Neuronal stem cell (in vitro differentiated cells): ENCODE measurements around the gene RABL2A.
"Not testable (repeated sequence)": the region's sequence is repeated elsewhere in the genome, so short reads cannot be mapped to it uniquely, and the experiment has no call there.

Experiments used
- DNase-seq: peaks from one replicate; pipeline ENCODE4 v3.0.0-alpha.2; 2013; ENCODE audit warnings: low spot score
- H2AFZ ChIP-seq: one replicate; pipeline ENCODE4 v1.6.1; 2013; ENCODE audit warnings: mild to moderate bottlenecking, low read length, inconsistent platforms
- H2AK5ac ChIP-seq: 2 replicates; pipeline ENCODE4 v1.6.1; 2013; ENCODE audit warnings: low read depth, mild to moderate bottlenecking, inconsistent platforms, low read length, moderate library complexity, mixed read lengths
- H2BK120ac ChIP-seq: 2 replicates; pipeline ENCODE4 v1.6.1; 2013; ENCODE audit warnings: low read depth, mild to moderate bottlenecking, inconsistent platforms, low read length, moderate library complexity, mixed read lengths
- H2BK12ac ChIP-seq: one replicate; pipeline ENCODE4 v1.6.1; 2013; ENCODE audit warnings: low read length, inconsistent platforms
- H2BK15ac ChIP-seq: 2 replicates; pipeline ENCODE4 v1.6.1; 2013; ENCODE audit warnings: mild to moderate bottlenecking, low read length, inconsistent platforms, mixed read lengths
- H2BK5ac ChIP-seq: one replicate; pipeline ENCODE4 v1.6.1; 2013; ENCODE audit warnings: inconsistent platforms, mild to moderate bottlenecking, low read length, moderate library complexity
- H3K14ac ChIP-seq: one replicate; pipeline ENCODE4 v1.6.1; 2013; ENCODE audit warnings: low read length, inconsistent platforms
- H3K18ac ChIP-seq: 2 replicates; pipeline ENCODE4 v1.6.1; 2013; ENCODE audit warnings: low read length, inconsistent platforms
- H3K23ac ChIP-seq: 2 replicates; pipeline ENCODE4 v1.6.1; 2013; ENCODE audit warnings: low read depth, mild to moderate bottlenecking, mixed read lengths, low read length, inconsistent platforms; ENCODE audit not compliant: poor library complexity
- H3K27ac ChIP-seq: replicated peaks from 3 replicates; pipeline ENCODE4 v1.5.1; 2013; ENCODE audit warnings: low read length, inconsistent platforms
- H3K27me3 ChIP-seq, 3 experiments: 2 replicates each; pipeline ENCODE4 v1.6.1; 2013; ENCODE audit warnings: low read length in 3 of 3, mild to moderate bottlenecking in 2 of 3, inconsistent platforms in 1 of 3, low read depth in 1 of 3, mixed read lengths in 1 of 3, moderate library complexity in 1 of 3; ENCODE audit not compliant: control insufficient read depth in 3 of 3, insufficient read depth in 3 of 3
- H3K36me3 ChIP-seq, 2 donors: replicated peaks in 1 of 2; 2 replicates each; pipeline ENCODE4 v1.6.1; 2013; ENCODE audit warnings: low read length in 2 of 2; ENCODE audit not compliant: control insufficient read depth in 2 of 2, insufficient read depth in 2 of 2
- H3K4ac ChIP-seq: 2 replicates; pipeline ENCODE4 v1.6.1; 2013; ENCODE audit warnings: inconsistent platforms, mild to moderate bottlenecking, low read length, moderate library complexity
- H3K4me1 ChIP-seq, 2 donors: 1 replicate in 1 of 2; 2 replicates in 1 of 2; pipeline ENCODE4 v1.6.1; 2013; ENCODE audit warnings: low read length in 2 of 2, low read depth in 1 of 2; ENCODE audit not compliant: control insufficient read depth in 2 of 2, insufficient read depth in 1 of 2
- H3K4me2 ChIP-seq: one replicate; pipeline ENCODE4 v1.6.1; 2013; ENCODE audit warnings: mild to moderate bottlenecking, low read length, inconsistent platforms; ENCODE audit not compliant: insufficient read depth, poor library complexity, severe bottlenecking
- H3K4me3 ChIP-seq, 2 donors: 2 replicates each; pipeline ENCODE4 v1.5.1; 2013; ENCODE audit warnings: low read length in 2 of 2, mild to moderate bottlenecking in 2 of 2, inconsistent platforms in 1 of 2, moderate library complexity in 1 of 2
- H3K79me1 ChIP-seq: one replicate; pipeline ENCODE4 v1.6.1; 2013; ENCODE audit warnings: low read depth, mild to moderate bottlenecking, inconsistent platforms, low read length, moderate library complexity
- H3K9ac ChIP-seq: one replicate; pipeline ENCODE4 v1.6.1; 2013; ENCODE audit warnings: mild to moderate bottlenecking, low read depth, low read length, inconsistent platforms; ENCODE audit not compliant: poor library complexity
- H3K9me3 ChIP-seq, 2 donors: replicated peaks in 1 of 2; 2 replicates each; pipeline versions ENCODE3 to v1.6.1; 2013; ENCODE audit warnings: low read length in 2 of 2, mild to moderate bottlenecking in 2 of 2, inconsistent platforms in 1 of 2, low read depth in 1 of 2, mixed read lengths in 1 of 2, moderate library complexity in 1 of 2; ENCODE audit not compliant: control insufficient read depth in 2 of 2, insufficient read depth in 1 of 2
- H4K8ac ChIP-seq: one replicate; pipeline ENCODE4 v1.6.1; 2013; ENCODE audit warnings: low read depth, mild to moderate bottlenecking, inconsistent platforms, low read length, moderate library complexity
- H4K91ac ChIP-seq: one replicate; pipeline ENCODE4 v1.6.1; 2013; ENCODE audit warnings: low read length, low read depth, mild to moderate bottlenecking, inconsistent platforms; ENCODE audit not compliant: poor library complexity
- WGBS, 2 donors: extraction: QIAGEN DNeasy Blood & Tissue Kit; methylation state at CpG; one replicate each; pipeline ENCODE4 v1.1.7; 2013; ENCODE audit warnings: missing lambda C conversion rate in 2 of 2, mixed read lengths in 1 of 2; ENCODE audit not compliant: insufficient read length in 2 of 2, insufficient replicate concordance in 1 of 2; ENCODE audit errors: extremely low coverage in 2 of 2; 5-methylcytosine and 5-hydroxymethylcytosine counted together

The RABL2A gene

DNA sequence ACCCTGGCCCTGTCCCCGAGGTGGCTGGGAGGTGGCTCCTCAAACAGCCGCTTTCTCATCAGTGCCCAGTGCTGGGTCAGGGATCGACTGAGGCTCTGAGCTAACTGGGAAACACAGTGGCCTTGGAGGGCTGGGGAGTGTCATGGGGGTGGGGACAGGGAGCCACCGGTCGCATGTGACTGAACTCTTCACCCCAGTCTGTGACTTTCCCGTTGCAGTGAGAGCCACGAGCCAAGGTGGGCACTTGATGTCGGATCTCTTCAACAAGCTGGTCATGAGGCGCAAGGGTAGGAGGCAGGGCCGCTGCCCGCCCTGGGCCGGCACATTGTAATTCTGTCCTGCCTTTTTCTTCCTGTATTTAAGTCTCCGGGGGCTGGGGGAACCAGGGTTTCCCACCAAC is 28.9 kb upstream of the RABL2A start:
- not testable (repeated sequence) for H4K8ac ChIP-seq, H3K18ac ChIP-seq, H2BK120ac ChIP-seq, H3K14ac ChIP-seq, H3K4me2 ChIP-seq, H4K91ac ChIP-seq, H3K4me1 ChIP-seq, H3K79me1 ChIP-seq, H3K4ac ChIP-seq, H2AK5ac ChIP-seq, H2BK15ac ChIP-seq, H2BK5ac ChIP-seq, DNase-seq, H3K9ac ChIP-seq, H3K23ac ChIP-seq, H3K27me3 ChIP-seq, H3K36me3 ChIP-seq, H3K9me3 ChIP-seq, H3K4me3 ChIP-seq, H2BK12ac ChIP-seq, H3K27ac ChIP-seq, H2AFZ ChIP-seq
- WGBS, 2 donors, result no CpG with 5 or more reads among the region's 13 CpGs

DNA sequence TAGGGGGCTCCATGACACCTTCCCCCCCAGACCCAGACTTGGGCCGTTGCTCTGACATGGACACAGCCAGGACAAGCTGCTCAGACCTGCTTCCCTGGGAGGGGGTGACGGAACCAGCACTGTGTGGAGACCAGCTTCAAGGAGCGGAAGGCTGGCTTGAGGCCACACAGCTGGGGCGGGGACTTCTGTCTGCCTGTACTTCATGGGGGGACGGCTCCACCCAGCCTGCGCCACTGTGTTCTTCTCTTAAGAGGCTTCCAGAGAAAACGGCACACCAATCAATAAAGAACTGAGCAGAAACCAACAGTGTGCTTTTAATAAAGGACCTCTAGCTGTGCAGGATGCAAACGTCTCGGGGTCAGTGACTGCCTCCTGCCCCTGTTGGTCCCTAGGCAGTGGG is 28.3 kb upstream of the RABL2A start:
- H3K4ac ChIP-seq, H3K4me2 ChIP-seq, DNase-seq, H2BK5ac ChIP-seq, H2BK120ac ChIP-seq, H3K27ac ChIP-seq, H3K27me3 ChIP-seq, H3K4me1 ChIP-seq, H3K23ac ChIP-seq, H3K9ac ChIP-seq, H2BK15ac ChIP-seq, H3K4me3 ChIP-seq, H2AFZ ChIP-seq, H3K9me3 ChIP-seq, H3K14ac ChIP-seq, H3K18ac ChIP-seq, H3K79me1 ChIP-seq, H4K8ac ChIP-seq, H4K91ac ChIP-seq, H2AK5ac ChIP-seq, H2BK12ac ChIP-seq, H3K36me3 ChIP-seq: not testable (repeated sequence)
- no CpG with 5 or more reads among the region's 9 CpGs for WGBS, 2 donors

DNA sequence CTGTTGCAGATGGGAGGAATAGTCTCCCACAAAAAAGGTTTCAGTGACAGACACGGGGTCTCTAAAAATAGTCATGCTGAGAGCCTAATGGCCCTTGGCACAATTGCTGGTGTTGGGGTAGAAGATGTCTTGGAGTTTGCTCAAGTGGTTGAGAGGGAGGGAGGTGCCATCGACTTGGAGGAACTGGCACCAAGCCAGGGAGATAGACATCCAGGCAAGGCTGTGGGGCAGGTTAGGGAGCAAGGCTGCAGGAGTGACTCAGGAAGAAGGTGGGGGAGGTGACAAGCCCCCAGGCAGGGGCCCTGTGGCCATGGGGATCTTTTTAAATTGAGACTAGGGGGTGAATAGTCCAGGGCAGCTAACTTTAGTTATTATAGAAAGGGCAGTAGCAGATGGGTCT is 27.9 kb upstream of the RABL2A start:
- H3K27me3 ChIP-seq, H2BK12ac ChIP-seq, H4K8ac ChIP-seq, H3K4ac ChIP-seq, H3K9ac ChIP-seq, H3K4me1 ChIP-seq, H3K36me3 ChIP-seq, H3K18ac ChIP-seq, H2BK120ac ChIP-seq, DNase-seq, H3K23ac ChIP-seq, H2AK5ac ChIP-seq, H2BK15ac ChIP-seq, H2AFZ ChIP-seq, H3K4me2 ChIP-seq, H4K91ac ChIP-seq, H2BK5ac ChIP-seq, H3K14ac ChIP-seq, H3K9me3 ChIP-seq, H3K79me1 ChIP-seq, H3K4me3 ChIP-seq, H3K27ac ChIP-seq: not testable (repeated sequence)
- WGBS, 2 donors, result no CpG with 5 or more reads among the region's 2 CpGs

DNA sequence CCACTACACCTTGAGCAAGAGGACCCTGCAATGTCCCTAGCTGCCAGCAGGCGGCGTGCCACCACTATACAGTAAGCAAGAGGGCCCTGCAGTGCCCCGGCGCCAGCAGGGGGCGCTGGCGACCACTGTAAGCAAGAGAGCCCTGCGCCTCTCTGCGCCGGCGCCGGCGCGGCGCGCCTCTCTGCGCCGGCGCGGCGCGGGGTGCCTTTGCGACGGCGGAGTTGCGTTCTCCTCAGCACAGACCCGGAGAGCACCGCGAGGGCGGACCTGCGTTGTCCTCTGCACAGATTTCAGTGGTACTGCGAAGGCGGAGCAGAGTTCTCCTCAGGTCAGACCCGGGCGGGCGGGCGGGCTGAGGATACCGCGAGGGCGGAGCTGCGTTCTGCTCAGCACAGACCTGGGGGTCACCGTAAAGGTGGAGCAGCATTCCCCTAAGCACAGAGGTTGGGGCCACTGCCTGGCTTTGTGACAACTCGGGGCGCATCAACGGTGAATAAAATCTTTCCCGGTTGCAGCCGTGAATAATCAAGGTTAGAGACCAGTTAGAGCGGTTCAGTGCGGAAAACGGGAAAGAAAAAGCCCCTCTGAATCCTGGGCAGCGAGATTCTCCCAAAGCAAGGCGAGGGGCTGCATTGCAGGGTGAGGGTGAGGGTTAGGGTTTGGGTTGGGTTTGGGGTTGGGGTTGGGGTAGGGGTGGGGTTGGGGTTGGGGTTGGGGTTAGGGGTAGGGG is 24.9 kb upstream of the RABL2A start:
- no CpG with 5 or more reads among the region's 51 CpGs for WGBS, 2 donors
- H3K4ac ChIP-seq, H3K23ac ChIP-seq, H2AK5ac ChIP-seq, H3K14ac ChIP-seq, H3K4me2 ChIP-seq, H2AFZ ChIP-seq, H3K4me3 ChIP-seq, H2BK15ac ChIP-seq, H3K9me3 ChIP-seq, H3K79me1 ChIP-seq, H2BK120ac ChIP-seq, H3K4me1 ChIP-seq, H3K36me3 ChIP-seq, H4K91ac ChIP-seq, H3K27ac ChIP-seq, H3K9ac ChIP-seq, H4K8ac ChIP-seq, H3K27me3 ChIP-seq, H3K18ac ChIP-seq, H2BK12ac ChIP-seq, H2BK5ac ChIP-seq: not testable (repeated sequence)
- peak; percentile 40 for DNase-seq
